HEK293 (cell line): Measurements from ENCODE around the gene MALRD1.

Experiments
- CTCF ChIA-PET: fragments of 350-600 bp; formaldehyde crosslinking; extraction: SDS; loops from one replicate; lab custom pipeline; 2021; ENCODE audit warnings: antibody characterized with exemption; lab: Yijun Ruan, JAX
- POLR2A ChIA-PET: fragments of 300-600 bp; formaldehyde crosslinking; extraction: SDS; loops from one replicate; lab custom pipeline; 2020; ENCODE audit warnings: antibody characterized with exemption, inconsistent platforms; lab: Yijun Ruan, JAX
- H3K27ac ChIP-seq: fragments of 200-500 bp; sonication (Bioruptor generic); 2 replicates; pipeline ENCODE4 v1.5.1; 2014; ENCODE audit warnings: low read depth, low read length, control low read depth, inconsistent platforms; ENCODE audit errors: extremely low read depth
- H3K36me3 ChIP-seq, 2 experiments: fragments of 200-500 bp in 1 of 2; sonication (Bioruptor generic) in 1 of 2; 1 replicate in 1 of 2; 2 replicates in 1 of 2; pipeline ENCODE4 v1.5.1; 2014 to 2017; ENCODE audit warnings: inconsistent platforms in 2 of 2, low read length in 2 of 2; ENCODE audit not compliant: control insufficient read depth in 2 of 2, insufficient read depth in 1 of 2
- H3K4me1 ChIP-seq: fragments of 200-500 bp; sonication (Bioruptor generic); 2 replicates; pipeline ENCODE4 v1.5.1; 2014; ENCODE audit warnings: mild to moderate bottlenecking, low read length, inconsistent platforms; ENCODE audit not compliant: control insufficient read depth, insufficient read depth
- H3K4me3 ChIP-seq: 2 replicates; pipeline ENCODE4 v1.5.1; 2011; ENCODE audit warnings: low read depth, mild to moderate bottlenecking, control low read depth, low read length, moderate library complexity
- H3K9me3 ChIP-seq: fragments of 200-500 bp; sonication (Bioruptor generic); 2 replicates; pipeline ENCODE4 v1.5.1; 2014; ENCODE audit warnings: low read depth, low read length, inconsistent platforms; ENCODE audit not compliant: control insufficient read depth, insufficient read depth
- BCL11A ChIP-seq: fragments of 450-650 bp; formaldehyde crosslinking; IDR thresholded peaks from 2 replicates; pipeline ENCODE4 v1.5.1; 2016; ENCODE audit warnings: low read depth, missing biosample characterization, missing genetic modification characterization
- FEZF1 ChIP-seq: fragments of 450-650 bp; formaldehyde crosslinking; IDR thresholded peaks from 2 replicates; pipeline ENCODE4 v1.5.1; 2016; ENCODE audit warnings: missing biosample characterization, missing genetic modification characterization
- GFI1B ChIP-seq: fragments of 450-650 bp; formaldehyde crosslinking; IDR thresholded peaks from 2 replicates; pipeline ENCODE4 v1.5.1; 2016; ENCODE audit warnings: missing biosample characterization, missing genetic modification characterization
- GLIS1 ChIP-seq: fragments of 450-650 bp; formaldehyde crosslinking; IDR thresholded peaks from 2 replicates; pipeline ENCODE4 v1.5.1; 2016; ENCODE audit warnings: missing biosample characterization, missing genetic modification characterization
- HIC1 ChIP-seq: fragments of 450-650 bp; formaldehyde crosslinking; IDR thresholded peaks from 2 replicates; pipeline ENCODE4 v1.5.1; 2016; ENCODE audit warnings: missing biosample characterization, missing genetic modification characterization
- KLF16 ChIP-seq: fragments of 450-650 bp; formaldehyde crosslinking; IDR thresholded peaks from 2 replicates; pipeline ENCODE4 v1.5.1; 2017; ENCODE audit warnings: missing biosample characterization, missing genetic modification characterization
- KLF9 ChIP-seq: fragments of 450-650 bp; formaldehyde crosslinking; IDR thresholded peaks from 2 replicates; pipeline ENCODE4 v1.5.1; 2016; ENCODE audit warnings: missing biosample characterization, missing genetic modification characterization, low read depth
- MEIS1 ChIP-seq: sonication (generic); formaldehyde crosslinking; IDR thresholded peaks from 2 replicates; pipeline ENCODE4 v1.8.1; 2022; ENCODE audit warnings: missing genetic modification reagents, mild to moderate bottlenecking, borderline replicate concordance
- OVOL3 ChIP-seq: fragments of 450-650 bp; formaldehyde crosslinking; IDR thresholded peaks from 2 replicates; pipeline ENCODE4 v1.5.1; 2016; ENCODE audit warnings: missing biosample characterization, missing genetic modification characterization
- ZBTB1 ChIP-seq: fragments of 450-650 bp; formaldehyde crosslinking; IDR thresholded peaks from 2 replicates; pipeline ENCODE4 v1.5.1; 2016; ENCODE audit warnings: missing biosample characterization, missing genetic modification characterization
- ZBTB10 ChIP-seq: fragments of 450-650 bp; formaldehyde crosslinking; IDR thresholded peaks from 2 replicates; pipeline ENCODE4 v1.5.1; 2016; ENCODE audit warnings: missing biosample characterization, missing genetic modification characterization
- ZBTB6 ChIP-seq: fragments of 450-650 bp; formaldehyde crosslinking; IDR thresholded peaks from 2 replicates; pipeline ENCODE4 v1.5.1; 2017; ENCODE audit warnings: missing biosample characterization, missing genetic modification characterization
- ZNF112 ChIP-seq: fragments of 450-650 bp; formaldehyde crosslinking; IDR thresholded peaks from 2 replicates; pipeline ENCODE4 v1.5.0; 2017; ENCODE audit warnings: missing biosample characterization, missing genetic modification characterization
- ZNF133 ChIP-seq: fragments of 450-650 bp; formaldehyde crosslinking; IDR thresholded peaks from 2 replicates; pipeline ENCODE4 v1.5.1; 2016; ENCODE audit warnings: missing biosample characterization, missing genetic modification characterization
- ZNF155 ChIP-seq: fragments of 450-650 bp; formaldehyde crosslinking; IDR thresholded peaks from 2 replicates; pipeline ENCODE4 v1.5.1; 2016; ENCODE audit warnings: missing biosample characterization, missing genetic modification characterization
- ZNF169 ChIP-seq: fragments of 450-650 bp; formaldehyde crosslinking; IDR thresholded peaks from 2 replicates; pipeline ENCODE4 v1.5.1; 2016; ENCODE audit warnings: missing biosample characterization, missing genetic modification characterization
- ZNF223 ChIP-seq: fragments of 450-650 bp; formaldehyde crosslinking; IDR thresholded peaks from 2 replicates; pipeline ENCODE4 v1.5.1; 2016; ENCODE audit warnings: missing biosample characterization, missing genetic modification characterization
- ZNF239 ChIP-seq: fragments of 450-650 bp; formaldehyde crosslinking; IDR thresholded peaks from 2 replicates; pipeline ENCODE4 v1.5.1; 2016; ENCODE audit warnings: missing biosample characterization, missing genetic modification characterization
- ZNF248 ChIP-seq: fragments of 450-650 bp; formaldehyde crosslinking; IDR thresholded peaks from 2 replicates; pipeline ENCODE4 v1.5.1; 2017; ENCODE audit warnings: missing biosample characterization, missing genetic modification characterization
- ZNF362 ChIP-seq: fragments of 450-650 bp; formaldehyde crosslinking; IDR thresholded peaks from 2 replicates; pipeline ENCODE4 v1.5.1; 2016; ENCODE audit warnings: missing biosample characterization, missing genetic modification characterization
- ZNF544 ChIP-seq: fragments of 450-650 bp; formaldehyde crosslinking; IDR thresholded peaks from 2 replicates; pipeline ENCODE4 v1.5.0; 2017; ENCODE audit warnings: missing biosample characterization, missing genetic modification characterization
- ZNF639 ChIP-seq: fragments of 450-650 bp; formaldehyde crosslinking; IDR thresholded peaks from 2 replicates; pipeline ENCODE4 v1.5.1; 2016; ENCODE audit warnings: missing biosample characterization, missing genetic modification characterization
- ZNF654 ChIP-seq: fragments of 450-650 bp; formaldehyde crosslinking; IDR thresholded peaks from 2 replicates; pipeline ENCODE4 v1.5.1; 2016; ENCODE audit warnings: low read depth, missing biosample characterization, missing genetic modification characterization
- ZNF670 ChIP-seq: fragments of 450-650 bp; formaldehyde crosslinking; IDR thresholded peaks from 2 replicates; pipeline ENCODE4 v1.5.1; 2016; ENCODE audit warnings: missing biosample characterization, missing genetic modification characterization, low read depth
- ZNF707 ChIP-seq: fragments of 450-650 bp; formaldehyde crosslinking; IDR thresholded peaks from 2 replicates; pipeline ENCODE4 v1.5.1; 2016; ENCODE audit warnings: missing biosample characterization, missing genetic modification characterization

The MALRD1 gene

GRCh38 chr10:19750972-19751371 is 702.4 kb downstream of the MALRD1 start:
- ChIA-PET POLR2A (no interaction called here), CTCF (no interaction called here)
- Histone ChIP-seq H3K9me3 (no peaks in the 10 kb centered on the region), H3K36me3 (no peaks in the 10 kb centered on the region), H3K27ac (no peak overlapping the region), H3K4me3 (no peak overlapping the region), H3K4me1 (no peaks in the 10 kb centered on the region)
- no peak for TF ChIP-seq ZNF155 (tag by site-specific recombination)
- TF ChIP-seq ZNF654 (tag by site-specific recombination), result no peak
- no peak for TF ChIP-seq BCL11A (tag by site-specific recombination)
- no peak for TF ChIP-seq ZNF248 (tag by site-specific recombination)
- TF ChIP-seq ZNF133 (tag by site-specific recombination), result no peak
- TF ChIP-seq KLF16 (tag by site-specific recombination), result no peak
- TF ChIP-seq GLIS1 (tag by site-specific recombination), result no peak
- no peak for TF ChIP-seq ZNF544
- no peak for TF ChIP-seq ZNF169 (tag by site-specific recombination)
- no peak for TF ChIP-seq OVOL3
- no peak for TF ChIP-seq ZNF223
- no peak for TF ChIP-seq ZNF239 (tag by site-specific recombination)
- TF ChIP-seq GFI1B (tag by site-specific recombination), result no peak

GRCh38 chr10:19756919-19757318 is 708.3 kb downstream of the MALRD1 start:
- Histone ChIP-seq H3K9me3 (no peaks in the 10 kb centered on the region), H3K4me3 (no peak overlapping the region), H3K27ac (no peak overlapping the region), H3K36me3 (no peaks in the 10 kb centered on the region), H3K4me1 (no peaks in the 10 kb centered on the region)
- CTCF ChIA-PET, result no interaction called here
- POLR2A ChIA-PET, result no interaction called here
- TF ChIP-seq ZBTB1, result no peak
- TF ChIP-seq ZNF112 (tag by site-specific recombination), result no peak

GRCh38 chr10:19762026-19762425 is 713.4 kb downstream of the MALRD1 start:
- no peak for TF ChIP-seq ZNF707
- no peak for TF ChIP-seq ZNF670 (tag by site-specific recombination)
- TF ChIP-seq ZBTB6 (tag by site-specific recombination), result no peak
- no peak for TF ChIP-seq GLIS1 (tag by site-specific recombination)
- TF ChIP-seq ZNF362 (tag by site-specific recombination), result no peak
- no peak for TF ChIP-seq ZBTB10 (tag by site-specific recombination)
- no peak for TF ChIP-seq FEZF1 (tag by site-specific recombination)
- TF ChIP-seq HIC1 (tag by site-specific recombination), result no peak
- no peak for TF ChIP-seq ZNF639 (tag by site-specific recombination)
- no peak for TF ChIP-seq KLF9 (tag by site-specific recombination)
- TF ChIP-seq MEIS1 (CRISPR knock-in tag), result no peak
- POLR2A ChIA-PET, result no interaction called here
- Histone ChIP-seq H3K9me3 (no peaks in the 10 kb centered on the region), H3K4me1 (no peaks in the 10 kb centered on the region), H3K27ac (no peak overlapping the region), H3K36me3 (no peaks in the 10 kb centered on the region), H3K4me3 (no peak overlapping the region)
- CTCF ChIA-PET, result no interaction called here
